ENCODE data around the gene RNU5B-1.

The RNU5B-1 gene

GRCh38 chr15:65304381-65305149 is at the start of gene RNU5B-1:
Gene RNU5B-1, plus strand, starts transcription at chr15:65304677.
- DNase-seq: peak; percentile 95

GRCh38 chr15:65254758-65255157 is 49.7 kb upstream of the RNU5B-1 start:
- DNase-seq: no peak

DNA sequence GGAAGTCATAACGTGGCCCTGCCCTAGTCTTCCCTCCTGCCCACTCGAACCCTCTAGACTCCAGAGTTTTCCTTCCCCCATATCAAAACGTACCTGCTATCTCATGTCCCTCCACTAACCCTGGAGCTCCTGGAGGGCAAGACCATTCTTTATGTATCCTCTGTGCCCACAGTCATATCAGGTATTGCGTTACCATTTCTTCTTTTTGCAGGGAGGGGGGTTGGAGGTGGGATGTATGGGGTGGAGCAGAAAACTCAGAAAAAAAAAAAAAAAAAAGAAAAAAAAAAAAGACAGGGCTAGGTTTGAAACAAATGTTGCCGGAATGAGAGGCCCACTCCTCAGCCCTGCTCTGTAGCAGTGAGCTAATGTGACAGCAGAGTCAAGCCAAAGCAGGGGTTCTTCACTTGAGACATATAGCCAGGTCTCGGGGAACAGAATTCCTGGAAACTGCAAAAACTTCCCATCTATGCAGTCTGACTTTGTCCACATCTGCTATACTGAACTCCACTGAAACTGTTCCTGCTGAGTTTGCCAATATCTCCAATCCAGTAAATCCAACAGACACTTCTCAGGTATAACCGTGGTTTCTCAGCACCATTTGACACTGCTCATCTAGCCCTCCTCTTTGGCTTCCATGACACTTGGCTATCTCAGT is 48.9 kb upstream of the RNU5B-1 start:
- DNase-seq: no peak

- DNase-seq: no peak
These were observed 45.9 kb upstream of the RNU5B-1 start for GRCh38 chr15:65258375-65259262.

DNA sequence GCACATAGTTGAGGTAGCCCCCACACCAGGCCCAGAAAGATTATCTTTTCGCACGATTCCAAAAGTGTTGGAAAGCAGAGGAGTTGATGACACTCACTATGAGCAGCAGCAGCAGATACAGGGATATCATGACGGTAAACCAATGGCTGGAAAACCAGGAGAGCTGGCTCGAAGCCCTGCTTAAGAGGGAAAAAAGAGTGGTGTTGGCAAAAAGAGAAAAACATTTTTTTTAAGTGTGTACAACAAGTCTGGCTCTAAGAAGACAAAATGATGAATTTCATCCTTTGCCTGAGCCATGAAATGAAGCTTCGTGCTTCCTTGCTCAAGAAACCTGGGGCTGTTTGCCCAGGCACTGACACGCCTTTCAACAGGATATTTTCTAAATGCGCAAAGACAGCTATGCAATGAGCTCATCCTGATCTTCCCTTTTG is 45.1 kb upstream of the RNU5B-1 start:
- DNase-seq: no peak

- no peak for DNase-seq
These were observed 43.5 kb upstream of the RNU5B-1 start for GRCh38 chr15:65260968-65261367.

- DNase-seq: no peak
These were observed 41.2 kb upstream of the RNU5B-1 start for GRCh38 chr15:65263313-65263712.

- no peak for DNase-seq
These were observed 39.5 kb upstream of the RNU5B-1 start for GRCh38 chr15:65264863-65265430.

DNA sequence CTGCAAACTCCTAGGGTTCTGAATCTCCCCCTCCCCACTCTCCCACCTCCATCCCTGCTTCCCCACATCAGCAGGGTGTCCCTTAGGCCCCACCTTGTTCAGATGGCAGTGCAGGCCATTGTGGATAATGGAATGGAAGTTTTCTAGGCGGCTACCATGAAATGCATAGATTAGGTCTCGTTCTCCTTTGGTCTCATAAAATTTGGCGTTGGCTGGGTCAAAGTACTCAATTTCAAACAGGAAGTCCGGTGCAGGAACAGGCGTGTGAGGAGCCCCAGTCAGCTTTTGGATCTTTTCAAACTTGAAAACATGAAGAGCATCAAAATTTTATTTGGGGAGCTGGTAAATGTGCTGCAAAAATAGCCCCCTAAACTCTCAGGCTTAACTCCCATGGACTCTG is 38.0 kb upstream of the RNU5B-1 start:
- DNase-seq: no peak

DNA sequence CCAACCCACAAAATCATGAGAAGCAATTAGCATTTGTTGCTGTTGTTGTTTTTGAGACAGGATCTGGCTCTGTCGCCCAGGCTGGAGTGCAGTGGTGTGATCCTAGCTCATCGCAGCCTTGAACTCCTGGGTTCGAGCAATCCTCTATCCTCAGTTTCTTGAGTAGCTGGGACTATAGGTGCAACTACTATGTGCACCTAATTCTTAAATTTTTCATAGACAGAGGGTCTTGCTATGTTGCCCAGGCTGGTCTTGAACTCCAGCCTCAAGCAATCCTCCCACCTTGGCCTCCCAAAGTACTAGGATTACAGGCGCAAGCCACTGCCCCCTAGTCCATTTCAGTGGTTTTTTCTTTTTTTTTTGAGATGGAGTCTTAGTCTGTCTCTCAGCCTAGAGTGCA is 36.1 kb upstream of the RNU5B-1 start:
- DNase-seq: no peak

GRCh38 chr15:65270811-65271545 is 33.5 kb upstream of the RNU5B-1 start:
- peak; percentile 22 for DNase-seq

GRCh38 chr15:65275104-65275727 is 29.3 kb upstream of the RNU5B-1 start:
- no peak for DNase-seq

GRCh38 chr15:65275728-65276126 is 28.8 kb upstream of the RNU5B-1 start:
- DNase-seq: no peak

- no peak for DNase-seq
These were observed 27.5 kb upstream of the RNU5B-1 start for GRCh38 chr15:65277015-65277414.

DNA sequence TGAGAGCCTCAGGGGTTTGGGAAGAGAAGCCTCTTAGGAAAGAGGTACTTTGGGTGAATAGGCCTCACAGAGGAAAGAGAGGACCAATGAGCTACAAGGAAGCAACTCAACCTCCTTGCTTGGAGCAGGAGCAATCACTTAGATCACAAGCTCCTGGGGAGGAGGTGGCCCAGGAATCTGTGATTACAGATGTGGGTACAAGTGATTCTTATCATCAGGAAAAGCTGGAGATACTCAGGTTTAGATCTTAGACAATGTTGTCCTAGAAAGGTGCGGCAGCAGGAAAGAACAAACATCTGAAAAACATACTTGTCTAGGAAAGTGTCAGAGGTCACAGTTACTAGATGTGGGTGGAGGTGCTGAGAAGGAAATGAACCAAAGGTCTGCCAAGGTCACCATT is 26.0 kb upstream of the RNU5B-1 start:
- no peak for DNase-seq

DNA sequence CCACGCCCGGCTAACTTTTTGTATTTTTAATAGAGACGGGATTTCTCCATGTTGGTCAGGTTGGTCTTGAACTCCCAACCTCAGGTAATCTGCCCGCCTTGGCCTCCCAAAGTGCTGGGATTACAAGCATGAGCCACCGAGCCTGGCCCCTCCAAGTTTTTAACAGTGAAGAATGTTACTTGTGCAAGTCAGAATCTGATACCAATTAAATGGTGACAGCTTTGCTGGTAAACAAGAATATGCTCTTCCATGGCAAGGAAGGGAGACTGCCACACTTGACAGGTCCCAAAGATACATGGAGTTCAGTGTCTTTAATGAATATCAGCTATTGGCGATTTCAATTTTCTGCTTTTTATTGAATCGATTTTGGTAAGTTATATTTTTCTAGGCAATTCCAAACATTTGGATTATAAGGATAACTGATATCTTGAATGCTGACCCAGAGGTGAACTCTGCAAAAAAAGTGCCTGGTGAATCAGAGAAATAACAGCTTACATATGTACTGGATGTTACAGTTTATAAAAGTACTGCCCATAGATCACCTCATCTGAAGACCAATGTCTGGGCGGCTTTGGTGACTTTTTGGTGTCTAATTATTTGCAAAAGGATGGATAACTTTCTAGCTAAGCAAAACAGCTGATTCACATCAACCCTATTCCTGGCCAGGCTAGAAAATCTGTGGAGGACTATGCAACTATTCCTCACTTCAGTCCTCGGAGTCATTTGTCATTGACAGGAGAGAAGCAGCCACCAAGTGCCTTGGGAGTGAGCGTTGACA is 19.0 kb upstream of the RNU5B-1 start:
- no peak for DNase-seq

DNA sequence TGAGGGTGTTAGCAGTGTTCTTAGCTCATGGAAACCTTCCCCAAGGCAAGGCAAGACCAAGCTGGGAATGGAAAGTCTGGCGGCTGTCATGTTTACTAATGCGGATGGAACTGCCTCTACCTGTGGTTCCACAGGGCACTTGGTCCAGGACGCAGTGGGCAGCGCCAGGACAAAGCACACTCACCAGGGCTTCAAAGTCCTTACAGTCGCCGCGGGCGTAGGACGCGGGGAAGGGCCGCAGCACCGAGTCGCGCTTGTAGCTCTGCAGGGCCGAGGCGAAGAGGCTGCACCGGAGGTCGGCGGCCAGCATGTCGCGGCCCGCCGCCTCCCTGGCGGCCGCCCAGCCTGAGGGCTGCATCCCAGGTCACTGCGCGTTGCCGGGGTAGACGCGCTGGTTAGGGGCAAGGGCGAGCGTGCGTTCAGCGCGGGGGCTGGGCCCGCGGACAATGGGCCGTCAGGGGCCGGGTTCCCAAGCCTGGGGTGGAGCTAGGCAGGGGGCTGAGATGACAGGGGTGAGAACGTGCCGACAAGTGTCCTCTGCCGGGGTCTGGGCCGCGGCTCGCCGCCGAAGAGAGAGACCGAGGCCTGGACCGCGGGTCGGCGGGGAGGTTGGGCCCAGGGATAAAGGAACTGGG is 18.3 kb upstream of the RNU5B-1 start:
- peak; percentile 22 for DNase-seq

GRCh38 chr15:65286704-65287519 is 17.6 kb upstream of the RNU5B-1 start, which contains the start of gene PARP16:
Gene PARP16, minus strand, starts transcription at chr15:65286883. Its CDS starts 457 bp downstream, at chr15:65286426.
- DNase-seq: peak; percentile 96

DNA sequence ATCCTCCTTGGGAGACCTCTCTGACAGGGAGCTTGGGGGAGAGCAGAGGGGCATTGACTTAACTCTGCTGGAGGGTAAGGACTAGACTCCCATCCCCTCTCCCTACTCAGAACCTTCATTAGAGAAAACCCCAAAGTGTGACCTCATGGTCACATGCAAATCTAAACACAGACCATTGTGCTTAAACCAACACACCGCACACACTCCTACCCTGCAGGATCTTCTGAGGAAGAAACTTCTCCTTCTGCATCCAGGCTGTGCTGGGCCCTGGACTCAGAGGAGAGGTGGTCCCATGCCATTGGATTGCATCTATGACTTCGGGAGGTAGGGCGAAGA is 17.0 kb upstream of the RNU5B-1 start:
- no peak for DNase-seq

Measured in activated CD4-positive, alpha-beta T cell treated with anti-CD3 and anti-CD28 coated beads, Interleukin-10, Interleukin-2, amounts not matched to agents 100 ng/mL and 50 ng/mL, durations not matched to agents 16 hours and 8 hours (primary cell).